KMS-11 (cell line): ENCODE data around the gene ENTPD6.

Experiments used
- H2AFZ ChIP-seq: fragments of 200-600 bp; sonication (generic); 2 replicates; pipeline ENCODE4 v1.6.1; 2016; ENCODE audit warnings: antibody characterized with exemption, mixed run types, low read depth
- H3K27ac ChIP-seq: fragments of 200-600 bp; sonication (generic); 2 replicates; pipeline ENCODE4 v1.6.1; 2016; ENCODE audit warnings: mild to moderate bottlenecking, mixed run types
- H3K27me3 ChIP-seq: fragments of 200-600 bp; sonication (generic); 2 replicates; pipeline ENCODE4 v1.6.1; 2017; ENCODE audit warnings: mild to moderate bottlenecking, low read depth, mixed run types, moderate library complexity; ENCODE audit not compliant: insufficient read depth
- H3K36me3 ChIP-seq: fragments of 200-600 bp; sonication (generic); 2 replicates; pipeline ENCODE4 v1.6.1; 2017; ENCODE audit warnings: mild to moderate bottlenecking, mixed run types; ENCODE audit not compliant: insufficient read depth
- H3K4me1 ChIP-seq: fragments of 200-600 bp; sonication (generic); 2 replicates; pipeline ENCODE4 v1.6.1; 2016; ENCODE audit warnings: mild to moderate bottlenecking, low read depth, mixed run types; ENCODE audit not compliant: poor library complexity, severe bottlenecking
- H3K4me2 ChIP-seq: fragments of 200-600 bp; sonication (generic); 2 replicates; pipeline ENCODE4 v1.7.0; 2016; ENCODE audit warnings: mild to moderate bottlenecking, mixed run types
- H3K4me3 ChIP-seq: fragments of 200-600 bp; sonication (generic); IDR thresholded peaks from 2 replicates; pipeline ENCODE4 v1.6.1; 2017; ENCODE audit warnings: low read depth, low read length, mixed read lengths; ENCODE audit not compliant: insufficient read depth
- H3K79me2 ChIP-seq: fragments of 200-600 bp; sonication (generic); 2 replicates; pipeline ENCODE4 v1.6.1; 2016; ENCODE audit warnings: low read depth, mixed run types; ENCODE audit not compliant: insufficient read depth
- H3K9ac ChIP-seq: fragments of 200-600 bp; sonication (generic); 2 replicates; pipeline ENCODE4 v1.6.1; 2016; ENCODE audit warnings: mild to moderate bottlenecking, mixed run types
- H4K20me1 ChIP-seq: fragments of 200-600 bp; sonication (generic); 2 replicates; pipeline ENCODE4 v1.6.1; 2016; ENCODE audit warnings: mild to moderate bottlenecking, mixed run types; ENCODE audit not compliant: insufficient read depth
- TF ChIP-seq, protein P1 (sequence below): fragments of 200-600 bp; sonication (generic); conservative IDR thresholded peaks from 2 replicates; pipeline ENCODE4 v1.6.1; 2017; ENCODE audit warnings: low read depth, mild to moderate bottlenecking, antibody characterized with exemption, low read length, moderate library complexity, mixed read lengths

ENTPD6 gene

DNA sequence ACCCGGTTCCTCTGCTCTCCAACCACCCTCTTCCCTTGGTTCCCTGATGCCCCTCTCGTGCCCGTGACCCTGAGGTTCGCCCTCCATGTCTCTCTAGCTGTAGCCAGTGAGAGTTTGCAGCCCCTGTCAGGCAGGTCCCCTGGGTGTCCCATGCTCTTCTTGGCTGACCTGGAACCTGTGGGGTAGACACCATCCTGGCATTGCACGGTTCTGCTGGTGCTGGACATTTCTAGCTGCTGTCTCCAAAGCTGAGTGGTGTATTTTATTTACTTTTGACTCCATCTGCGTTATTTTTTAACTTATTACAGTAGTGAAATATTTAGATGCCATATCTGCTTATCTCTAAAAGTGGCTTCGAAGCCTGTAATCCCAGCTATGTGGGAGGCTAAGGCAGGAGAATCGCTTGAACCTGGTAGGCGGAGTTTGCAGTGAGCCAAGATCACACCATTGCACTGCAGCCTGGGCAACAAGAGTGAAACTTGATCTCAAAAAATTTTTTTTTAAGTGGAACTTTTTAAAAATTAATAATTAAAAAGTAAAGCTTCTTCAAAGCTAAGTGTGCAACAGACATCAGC is 12.5 kb downstream of the ENTPD6 start:
- TF ChIP-seq, protein P1, sequence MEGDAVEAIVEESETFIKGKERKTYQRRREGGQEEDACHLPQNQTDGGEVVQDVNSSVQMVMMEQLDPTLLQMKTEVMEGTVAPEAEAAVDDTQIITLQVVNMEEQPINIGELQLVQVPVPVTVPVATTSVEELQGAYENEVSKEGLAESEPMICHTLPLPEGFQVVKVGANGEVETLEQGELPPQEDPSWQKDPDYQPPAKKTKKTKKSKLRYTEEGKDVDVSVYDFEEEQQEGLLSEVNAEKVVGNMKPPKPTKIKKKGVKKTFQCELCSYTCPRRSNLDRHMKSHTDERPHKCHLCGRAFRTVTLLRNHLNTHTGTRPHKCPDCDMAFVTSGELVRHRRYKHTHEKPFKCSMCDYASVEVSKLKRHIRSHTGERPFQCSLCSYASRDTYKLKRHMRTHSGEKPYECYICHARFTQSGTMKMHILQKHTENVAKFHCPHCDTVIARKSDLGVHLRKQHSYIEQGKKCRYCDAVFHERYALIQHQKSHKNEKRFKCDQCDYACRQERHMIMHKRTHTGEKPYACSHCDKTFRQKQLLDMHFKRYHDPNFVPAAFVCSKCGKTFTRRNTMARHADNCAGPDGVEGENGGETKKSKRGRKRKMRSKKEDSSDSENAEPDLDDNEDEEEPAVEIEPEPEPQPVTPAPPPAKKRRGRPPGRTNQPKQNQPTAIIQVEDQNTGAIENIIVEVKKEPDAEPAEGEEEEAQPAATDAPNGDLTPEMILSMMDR, result no peak
- no peak overlapping the region for H3K27ac ChIP-seq
- peaks cover 2% of the 10 kb centered on the region; the same call in 1 of the 2 replicates for H3K79me2 ChIP-seq

DNA sequence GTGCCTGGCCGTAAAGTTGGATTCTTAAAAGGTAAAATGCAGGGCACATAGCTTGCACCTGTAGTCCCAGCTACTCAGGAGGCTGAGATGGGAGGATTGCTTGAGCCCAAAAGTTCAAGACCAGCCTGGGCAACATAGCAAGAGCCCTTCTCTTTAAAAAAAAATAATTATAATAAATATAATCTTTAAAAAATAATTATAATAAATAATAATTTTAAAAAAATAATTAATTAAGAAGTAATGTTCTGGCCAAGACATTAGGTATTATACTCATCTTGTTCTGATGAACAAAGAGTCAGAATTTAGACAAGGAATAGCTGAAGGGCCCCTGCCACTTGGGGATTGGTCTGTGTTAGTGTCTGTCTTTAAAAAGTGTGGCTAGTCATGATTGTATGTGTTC is 13.9 kb downstream of the ENTPD6 start:
- Histone ChIP-seq H4K20me1 (no peaks in the 10 kb centered on the region), H3K27me3 (no peaks in the 10 kb centered on the region), H3K36me3 (no peaks in the 10 kb centered on the region)

More for the DNA sequence above, 12.5 kb downstream of the ENTPD6 start:
- H3K36me3 ChIP-seq, result no peaks in the 10 kb centered on the region
- no peak overlapping the region for H3K9ac ChIP-seq
- no peak overlapping the region for H3K4me3 ChIP-seq
- H2AFZ ChIP-seq, result no peak overlapping the region
- no peaks in the 10 kb centered on the region for H3K4me1 ChIP-seq
- no peaks in the 10 kb centered on the region for H4K20me1 ChIP-seq
- no peaks in the 10 kb centered on the region for H3K27me3 ChIP-seq
- no peak overlapping the region for H3K4me2 ChIP-seq

DNA sequence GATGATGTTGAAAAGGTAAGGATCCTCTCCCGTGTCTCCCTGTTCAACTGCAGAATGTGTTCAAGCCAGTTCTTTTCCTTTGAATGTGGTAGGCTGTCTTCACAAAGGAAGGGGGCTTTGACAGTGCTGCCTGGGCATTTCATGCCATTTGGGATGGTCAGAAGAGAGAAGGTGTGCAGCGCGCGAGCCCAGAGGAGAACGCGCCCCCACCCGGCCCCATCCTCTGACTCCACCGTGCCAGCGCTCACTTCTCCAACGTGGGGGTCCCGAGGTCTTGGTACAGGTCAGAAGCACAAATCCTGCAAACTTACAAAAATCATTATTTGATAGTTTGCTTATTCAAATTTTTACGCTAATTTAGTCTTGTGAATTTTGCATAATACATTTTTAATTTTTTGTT is 14.4 kb downstream of the ENTPD6 start:
- H4K20me1 ChIP-seq, result no peaks in the 10 kb centered on the region
- H3K27ac ChIP-seq, result no peak overlapping the region
- H3K4me1 ChIP-seq, result no peaks in the 10 kb centered on the region
- H3K79me2 ChIP-seq, result no peaks in the 10 kb centered on the region
- no peak overlapping the region for H3K4me2 ChIP-seq
- TF ChIP-seq, protein P1, result no peak
- no peak overlapping the region for H3K4me3 ChIP-seq
- H3K27me3 ChIP-seq, result no peaks in the 10 kb centered on the region
- no peaks in the 10 kb centered on the region for H3K36me3 ChIP-seq
- H2AFZ ChIP-seq, result no peak overlapping the region
- H3K9ac ChIP-seq, result no peak overlapping the region

More for the DNA sequence above, 13.9 kb downstream of the ENTPD6 start:
- Histone ChIP-seq H3K4me3 (no peak overlapping the region), H3K27ac (no peak overlapping the region), H3K79me2 (no peaks in the 10 kb centered on the region), H3K4me1 (no peaks in the 10 kb centered on the region), H3K9ac (no peak overlapping the region), H3K4me2 (no peak overlapping the region), H2AFZ (no peak overlapping the region)
- TF ChIP-seq, protein P1, result no peak

DNA sequence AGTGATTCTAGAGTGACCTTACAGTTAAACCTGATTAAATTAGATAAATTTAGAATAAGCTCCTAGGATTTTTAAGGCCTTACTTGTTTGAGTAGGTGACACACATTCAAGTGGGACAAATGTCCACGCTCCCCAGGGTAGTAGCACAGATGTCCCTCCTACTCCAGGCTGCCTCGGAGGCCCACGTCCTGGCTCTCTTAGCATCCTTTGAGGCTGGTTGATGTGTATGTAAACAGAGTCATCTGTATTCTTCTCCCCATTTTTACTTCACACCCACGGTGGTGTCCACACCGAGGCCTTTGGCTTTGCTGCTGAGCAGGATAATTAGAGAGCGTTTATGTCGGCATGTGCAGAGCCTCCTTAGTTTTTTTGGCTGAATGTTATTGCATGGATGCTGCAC is 15.8 kb downstream of the ENTPD6 start:
- Histone ChIP-seq H3K4me1 (no peaks in the 10 kb centered on the region), H3K27ac (no peak overlapping the region), H3K9ac (no peak overlapping the region), H3K79me2 (no peaks in the 10 kb centered on the region), H3K4me3 (no peak overlapping the region), H3K36me3 (no peaks in the 10 kb centered on the region), H3K4me2 (no peak overlapping the region), H3K27me3 (no peaks in the 10 kb centered on the region), H2AFZ (no peak overlapping the region), H4K20me1 (no peaks in the 10 kb centered on the region)
- TF ChIP-seq, protein P1, result no peak
